ENCODE measurements around the gene DNAJC8.

The DNAJC8 gene

DNA sequence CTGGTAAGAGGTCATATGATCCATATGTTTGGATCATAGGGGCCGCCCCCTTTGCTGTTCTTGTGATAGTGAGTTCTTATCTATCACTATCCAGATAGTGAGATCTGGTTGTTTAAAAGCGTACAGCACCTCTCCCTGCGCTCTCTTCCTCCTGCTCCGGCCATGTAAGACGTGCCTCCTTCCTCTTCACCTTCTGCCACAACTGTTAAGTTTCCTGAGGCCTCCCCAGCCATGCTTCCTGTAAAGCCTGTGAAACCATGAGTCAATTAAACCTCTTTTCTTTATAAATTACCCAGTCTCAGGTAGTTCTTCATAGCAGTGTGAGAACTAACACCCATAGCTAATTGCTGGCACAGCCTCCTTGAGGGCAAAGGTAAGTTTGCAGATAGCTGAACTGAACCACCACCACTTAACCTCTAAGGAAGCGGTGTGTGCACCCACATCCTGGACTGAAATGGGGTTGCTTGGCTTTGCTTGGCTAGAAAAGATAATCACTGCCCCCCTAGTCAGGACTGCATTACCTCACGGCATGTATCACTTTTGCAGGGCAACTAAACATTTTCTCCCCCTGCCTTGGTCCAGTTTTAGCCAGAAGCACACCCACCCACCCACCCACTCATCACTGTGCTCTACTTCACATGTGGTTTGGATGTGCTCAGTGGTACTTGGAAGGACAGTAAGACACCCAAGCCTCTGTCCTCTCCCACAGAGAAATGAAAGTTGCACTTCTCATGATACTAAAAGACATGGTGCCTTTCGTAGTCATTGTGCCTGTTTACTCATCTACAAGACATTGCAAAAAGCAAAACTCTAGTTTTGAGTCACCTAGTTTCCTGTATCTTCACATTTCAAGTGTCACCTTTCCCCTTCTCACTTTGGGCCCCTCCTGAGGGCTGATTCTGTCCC, 33.2 kb downstream of the DNAJC8 start:
- peak; percentile 94 to 95 for ATAC-seq

DNA sequence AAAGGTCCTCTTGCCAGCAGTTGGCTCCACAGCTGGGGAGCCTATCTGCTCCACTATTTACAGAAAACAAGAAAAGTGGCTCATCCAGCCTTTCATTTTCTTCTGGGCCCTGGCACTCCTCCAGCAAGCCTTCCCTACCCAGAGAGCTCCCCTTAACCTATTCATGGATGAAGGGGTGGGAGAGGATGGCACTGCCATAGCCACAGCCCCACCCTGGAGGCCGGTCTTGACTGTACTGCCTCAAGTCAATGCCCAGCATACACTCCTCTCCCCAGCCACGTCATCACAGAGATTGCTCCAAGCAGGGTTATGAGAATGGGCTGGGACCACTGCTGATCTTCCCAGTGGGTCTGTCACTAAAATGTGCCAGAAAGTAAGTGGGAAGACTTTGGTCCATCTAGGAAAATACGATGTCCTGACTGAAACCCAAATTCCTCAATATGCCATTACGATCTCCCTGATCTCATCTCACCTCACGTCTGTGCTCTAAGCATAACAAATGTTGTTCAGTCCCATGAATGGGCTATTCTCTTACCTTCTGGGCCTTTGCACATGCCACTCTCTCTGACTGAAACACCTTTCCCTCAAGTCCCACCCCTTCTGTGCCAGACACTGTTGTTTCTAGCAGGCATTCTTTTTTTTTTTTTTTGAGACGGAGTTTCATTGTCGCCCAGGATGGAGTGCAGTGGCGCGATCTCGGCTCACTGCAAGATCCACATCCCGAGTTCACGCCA, 35.0 kb downstream of the DNAJC8 start:
- no peak for ATAC-seq

DNA sequence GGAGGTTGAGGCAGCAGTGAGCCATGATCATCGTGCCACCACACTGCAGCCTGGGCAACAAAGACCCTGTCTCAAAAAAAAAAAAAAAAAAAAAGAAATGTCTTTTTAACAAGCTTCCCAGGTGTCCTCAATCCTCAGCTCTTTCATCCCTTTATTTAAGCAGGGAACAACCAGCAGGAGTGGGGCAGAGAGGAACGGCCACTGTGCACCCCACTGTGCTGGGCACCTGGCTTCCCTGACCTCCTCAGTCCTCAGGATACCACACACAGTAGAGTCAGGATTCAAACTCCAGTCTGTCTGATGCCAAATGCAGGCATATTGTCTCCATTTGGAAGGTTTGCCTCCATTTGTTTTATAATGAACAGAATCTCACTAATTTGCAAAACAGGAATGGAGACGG, 36.5 kb downstream of the DNAJC8 start:
- ATAC-seq = no peak

DNA sequence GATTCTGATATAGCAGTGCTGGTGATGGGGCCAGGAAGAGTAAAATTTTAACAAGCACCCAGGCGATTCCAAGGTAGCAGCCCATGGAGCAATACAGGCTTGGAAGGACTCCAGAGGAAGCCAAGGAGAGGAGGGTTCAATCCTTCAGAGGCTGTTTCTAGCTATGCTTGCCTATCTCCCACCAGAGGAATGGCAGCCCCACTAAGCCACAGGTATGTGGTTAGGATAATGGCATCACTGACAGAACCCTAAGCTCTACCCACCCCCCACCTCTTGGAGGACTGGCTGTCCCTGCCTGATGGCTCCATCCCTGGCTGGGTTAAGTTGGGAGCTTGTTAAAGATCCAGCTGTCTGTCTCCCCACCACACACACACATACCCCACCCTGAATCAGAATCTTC, 37.0 kb downstream of the DNAJC8 start:
- ATAC-seq = no peak

DNA sequence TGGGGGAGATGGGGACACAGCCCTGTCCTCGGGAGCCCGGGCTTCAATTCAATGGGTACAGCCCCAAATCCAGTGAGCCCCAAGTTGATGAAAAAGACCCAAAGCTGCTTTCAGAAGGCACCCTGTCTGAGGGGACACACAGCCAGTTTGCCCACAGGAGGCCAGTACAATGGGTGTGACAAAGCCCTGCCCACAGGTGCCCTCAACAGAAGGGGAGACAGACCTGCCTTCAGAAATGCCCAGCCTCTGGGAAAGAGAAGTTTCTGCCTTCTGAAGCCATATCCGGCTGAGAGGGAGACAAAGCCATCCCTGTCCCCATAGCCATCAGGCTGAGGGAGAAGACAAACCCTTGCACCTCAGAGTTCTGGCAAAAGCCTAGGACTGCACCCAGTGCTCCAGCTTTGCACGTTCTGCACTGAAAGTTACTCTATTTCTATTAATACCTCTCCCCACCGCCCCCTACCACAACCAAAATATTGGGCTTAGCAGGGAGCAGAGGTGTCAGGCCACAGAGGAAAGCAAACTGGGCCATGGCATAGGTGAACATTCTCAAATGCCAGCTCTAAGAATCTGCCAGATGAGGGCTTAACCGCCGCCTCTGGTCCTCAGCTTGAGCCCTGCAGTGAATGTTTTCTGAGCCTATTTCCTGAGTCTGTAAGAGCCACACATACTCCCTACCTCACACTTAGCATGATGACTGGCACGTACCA, 38.3 kb downstream of the DNAJC8 start:
- ATAC-seq = no peak

DNA sequence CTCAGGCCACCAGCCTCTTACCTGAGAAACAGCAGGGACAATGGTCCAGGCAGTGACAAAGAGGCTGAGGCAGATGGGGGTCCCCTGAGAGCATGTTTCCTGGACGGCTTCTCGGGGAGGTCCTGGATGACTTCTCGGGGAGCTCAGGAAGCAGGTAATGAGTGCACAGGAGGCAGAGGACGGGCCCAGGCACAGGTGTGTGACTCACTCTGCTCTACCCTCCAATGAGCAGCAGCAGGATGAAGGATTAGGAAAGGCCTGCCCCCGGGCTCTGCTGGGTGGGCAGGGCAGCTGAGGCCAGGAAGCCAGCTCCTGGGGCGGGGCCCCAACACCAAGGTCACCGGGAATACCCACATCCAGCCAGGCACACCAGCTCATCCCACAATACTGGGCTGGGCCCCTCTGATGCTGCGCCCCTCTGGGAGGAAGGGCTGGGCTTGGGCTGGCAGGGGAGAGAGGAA, 39.1 kb downstream of the DNAJC8 start:
- peak in 1 of 2 donors; percentile 20 for ATAC-seq

DNA sequence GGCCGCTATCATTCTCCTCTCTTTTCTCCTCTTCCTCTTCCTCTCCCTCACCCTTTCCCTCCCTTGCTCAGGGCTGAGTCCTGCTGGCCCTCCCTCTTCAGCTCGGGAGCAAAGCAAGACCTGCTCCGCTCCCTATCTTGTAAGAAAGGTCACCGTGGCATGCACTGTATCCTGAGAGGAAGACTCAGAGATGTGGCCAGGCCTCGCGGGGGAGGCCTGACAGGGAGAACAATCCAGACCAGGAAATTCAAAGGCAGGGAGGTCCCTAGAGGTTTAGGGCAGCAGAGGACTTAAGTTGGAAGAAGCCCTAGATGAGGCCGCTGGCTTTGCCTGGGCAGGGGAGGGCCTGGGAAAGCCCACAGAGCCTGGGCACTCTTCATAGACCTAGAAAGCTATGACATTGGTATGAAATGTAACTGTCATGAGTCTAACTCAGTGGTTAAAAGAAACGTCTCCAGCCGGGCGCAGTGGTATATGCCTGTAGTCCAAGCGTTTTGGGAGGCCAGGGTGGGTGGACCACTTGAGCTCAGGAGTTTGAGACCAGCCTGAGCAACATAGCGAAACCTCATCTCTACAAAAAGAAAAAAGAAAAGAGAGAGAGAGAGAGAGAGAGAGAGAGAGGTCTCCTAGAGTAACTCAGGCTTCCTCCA, 41.7 kb downstream of the DNAJC8 start:
- no peak for ATAC-seq

DNA sequence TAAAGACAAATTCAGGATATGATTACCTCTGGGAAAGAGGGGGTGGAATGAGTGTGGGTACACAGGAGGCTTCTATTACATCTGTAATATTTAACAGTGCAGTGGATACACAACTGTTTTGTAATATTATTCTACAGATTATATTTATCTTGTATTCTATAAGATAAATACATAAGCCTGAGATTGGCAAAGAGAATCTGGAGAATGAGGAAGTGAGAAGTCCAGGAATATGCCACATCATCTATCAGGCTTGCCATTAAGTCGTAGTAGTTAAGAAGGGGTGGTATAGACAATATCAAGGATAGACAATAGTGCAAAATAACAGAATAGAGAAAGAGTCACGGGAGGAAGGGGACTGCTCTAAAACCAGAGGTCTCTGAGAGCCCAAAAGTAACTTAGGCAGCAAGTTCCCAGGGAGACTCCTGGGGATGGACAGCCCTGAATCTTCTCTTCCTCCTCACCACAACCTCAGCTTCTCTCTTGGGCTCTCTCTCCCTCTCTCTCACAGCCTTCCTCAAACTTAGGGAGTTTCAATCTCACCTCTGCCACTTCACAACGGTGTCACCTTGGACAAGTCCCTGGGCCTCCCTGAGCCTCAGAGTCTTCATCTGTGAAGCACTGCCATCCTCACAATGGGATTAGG, 42.4 kb downstream of the DNAJC8 start:
- no peak for ATAC-seq

DNA sequence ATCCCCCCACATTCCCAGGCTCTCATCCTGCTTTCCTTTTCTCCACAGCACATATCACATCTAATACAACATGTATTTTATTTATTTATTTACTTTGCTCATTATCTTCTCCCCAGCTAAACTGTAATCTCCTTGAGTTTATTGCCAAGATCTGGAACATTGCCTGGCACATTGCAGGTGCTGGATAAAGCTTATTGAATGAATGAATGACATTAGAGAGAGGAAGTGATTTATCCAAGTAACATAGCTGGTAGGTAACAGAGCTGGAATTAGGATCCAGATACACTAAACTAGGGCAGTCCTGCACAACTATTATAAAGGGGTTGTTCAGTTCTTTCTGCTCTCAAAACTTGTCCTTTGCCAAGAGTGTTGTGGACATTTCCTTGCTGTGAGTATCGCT, 47.8 kb downstream of the DNAJC8 start:
- no peak for ATAC-seq

DNA sequence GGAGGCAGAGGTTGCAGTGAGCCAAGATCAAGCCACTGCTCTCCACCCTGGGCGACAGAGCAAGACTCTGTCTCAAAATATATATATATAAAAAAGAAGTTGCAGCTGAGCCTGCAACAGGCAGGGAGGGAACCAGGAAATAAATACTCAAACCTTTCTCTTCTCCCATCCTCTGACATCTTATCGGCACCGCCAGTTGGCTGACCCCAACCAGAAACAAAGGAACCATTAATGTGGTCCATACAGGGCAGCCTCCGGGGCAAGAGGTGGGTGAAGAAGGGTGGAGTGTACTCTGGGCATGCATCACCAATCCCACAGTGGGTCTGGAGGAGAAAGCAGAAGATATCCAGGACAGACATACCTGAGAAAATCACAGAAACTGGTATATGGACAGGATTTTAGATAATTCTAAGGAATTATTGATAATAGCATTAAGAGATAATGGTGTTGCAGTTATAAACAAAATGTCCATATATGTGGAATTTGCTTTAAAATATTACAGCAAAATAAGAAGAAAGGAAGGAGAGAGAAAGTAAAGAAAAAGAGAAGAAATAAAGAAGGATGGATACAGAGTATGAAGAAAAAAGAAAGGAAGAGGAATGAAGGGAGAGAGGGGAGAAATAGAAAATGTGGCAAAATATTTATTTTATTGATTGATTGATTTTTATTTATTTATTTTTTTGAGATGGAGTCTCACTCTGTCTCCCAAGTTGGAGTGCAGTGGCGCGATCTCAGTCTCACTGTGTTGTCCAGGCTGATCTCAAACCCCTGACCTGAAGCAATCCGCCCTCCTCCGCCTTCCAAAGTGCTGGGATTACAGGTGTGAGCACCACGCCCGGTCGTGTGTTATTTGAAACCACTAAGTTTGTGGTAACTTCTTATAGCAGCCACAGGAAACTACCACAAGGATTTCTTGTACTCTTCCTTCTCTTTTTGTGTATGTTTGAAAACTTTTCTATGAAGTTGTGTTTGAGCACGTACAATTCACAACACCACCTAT, 52.2 kb downstream of the DNAJC8 start:
- no peak for ATAC-seq

DNA sequence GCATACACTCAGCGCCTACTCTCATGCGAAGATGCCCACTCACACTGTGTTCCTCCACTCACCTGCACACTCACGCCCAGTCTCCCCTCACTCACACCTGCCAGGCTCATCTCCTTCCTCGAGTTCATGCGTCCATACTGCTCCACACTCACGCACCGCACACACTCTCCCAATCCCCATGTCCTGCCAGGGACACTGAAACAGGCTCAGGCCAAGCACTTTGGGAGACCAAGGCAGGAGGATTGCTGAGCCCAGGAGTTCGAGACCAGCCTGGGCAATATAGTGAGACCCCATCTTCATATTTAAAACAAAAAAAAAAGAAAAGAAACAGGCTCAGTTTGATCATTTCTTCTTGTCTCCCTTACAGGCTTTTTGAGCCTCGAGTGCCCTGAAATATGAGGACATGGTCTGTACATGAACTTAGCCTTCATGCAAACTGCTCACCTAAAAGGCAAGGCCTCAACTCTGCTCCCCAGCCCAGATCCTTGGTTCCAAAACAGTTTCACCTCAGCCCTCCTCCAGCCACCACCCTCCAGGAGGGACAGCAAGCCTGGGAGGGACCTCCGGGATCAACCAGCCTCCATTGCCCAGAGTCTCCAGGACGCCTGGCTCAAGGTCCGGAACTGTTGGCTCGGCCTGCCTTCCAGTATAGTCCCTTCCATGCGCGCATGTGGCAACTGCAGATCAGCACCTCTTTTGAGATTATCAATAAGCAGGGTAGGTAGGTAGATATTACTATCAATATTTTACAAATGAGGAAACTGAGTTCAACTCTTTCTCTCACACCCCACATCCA, 53.9 kb downstream of the DNAJC8 start:
- ATAC-seq = no peak

DNA sequence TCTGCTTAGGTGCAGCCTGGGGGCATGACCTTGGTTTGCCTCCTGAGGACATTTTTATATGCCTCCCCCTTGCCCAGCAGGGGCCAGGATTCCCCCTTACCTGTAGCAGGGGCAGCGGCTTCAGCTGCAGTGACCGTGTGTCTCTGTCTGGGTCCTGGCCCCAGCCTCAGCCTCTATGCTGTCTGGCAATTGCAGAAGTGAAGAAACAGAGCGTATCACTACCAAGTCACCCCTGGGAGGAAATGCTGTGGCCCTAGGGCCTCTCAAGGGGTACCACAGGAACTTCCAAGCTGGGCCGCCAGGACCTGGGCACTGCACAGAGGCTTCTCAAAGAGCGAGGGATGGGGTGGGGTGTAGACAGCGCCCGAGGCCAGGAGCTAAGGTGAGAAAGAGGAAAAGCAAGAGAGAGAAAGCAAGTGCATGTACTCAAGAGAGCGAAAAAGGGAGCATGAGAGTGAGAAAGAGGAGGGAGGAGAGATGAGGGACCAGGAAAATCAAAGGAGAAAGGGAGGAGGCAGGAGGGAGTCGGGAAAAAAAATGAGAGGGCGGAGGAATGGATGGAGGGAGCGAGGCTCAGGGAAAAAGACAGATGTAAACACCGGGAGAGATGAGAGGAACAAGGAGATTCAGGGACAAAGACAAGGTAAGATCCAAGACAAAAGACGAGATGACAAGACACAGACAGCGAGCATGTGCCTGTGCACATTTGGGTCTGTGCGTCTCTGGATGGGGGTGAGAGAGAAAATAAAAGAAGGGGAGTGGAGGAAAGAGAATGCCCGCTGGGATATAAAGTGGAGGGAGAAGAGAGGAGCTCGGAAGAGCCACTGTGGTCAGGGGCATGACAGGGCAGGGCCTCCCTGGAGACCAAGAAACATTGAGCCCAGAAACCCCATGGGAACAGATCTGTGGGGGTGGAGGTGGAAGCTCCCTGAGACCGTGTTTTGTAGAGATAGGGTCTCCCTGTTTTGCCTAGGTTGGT, 56.0 kb downstream of the DNAJC8 start, which contains the start of gene PTAFR:
PTAFR (minus strand) TSS at position 199 of the 979 bp plus-strand sequence. CDS start 25,669 bp downstream, outside the sequence.
- no peak for ATAC-seq

DNA sequence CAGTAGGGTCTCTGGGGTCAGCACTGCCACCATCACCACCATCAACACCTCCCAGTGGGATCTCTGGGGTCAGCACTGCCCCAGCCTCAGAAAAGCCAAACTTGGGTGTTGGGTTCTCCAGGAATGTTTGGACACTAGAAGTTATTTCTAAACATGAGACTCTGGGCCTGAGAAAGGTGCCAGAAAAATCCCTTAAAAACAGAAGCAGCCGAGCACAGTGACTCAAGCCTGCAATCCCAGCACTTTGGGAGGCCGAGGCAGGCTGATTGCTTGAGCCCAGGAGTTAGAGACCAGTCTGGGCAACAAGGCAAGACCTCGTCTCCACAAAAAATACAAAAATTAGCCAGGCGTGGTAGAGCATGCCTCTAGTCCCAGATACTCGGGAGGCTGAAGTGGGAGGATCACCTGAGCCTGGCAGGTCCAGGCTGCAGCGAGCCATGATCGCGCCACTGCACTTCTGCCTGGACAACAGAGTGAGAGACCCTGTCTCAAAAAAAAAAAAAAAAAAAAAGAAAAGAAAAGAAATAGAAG, 56.8 kb downstream of the DNAJC8 start:
- ATAC-seq = no peak

DNA sequence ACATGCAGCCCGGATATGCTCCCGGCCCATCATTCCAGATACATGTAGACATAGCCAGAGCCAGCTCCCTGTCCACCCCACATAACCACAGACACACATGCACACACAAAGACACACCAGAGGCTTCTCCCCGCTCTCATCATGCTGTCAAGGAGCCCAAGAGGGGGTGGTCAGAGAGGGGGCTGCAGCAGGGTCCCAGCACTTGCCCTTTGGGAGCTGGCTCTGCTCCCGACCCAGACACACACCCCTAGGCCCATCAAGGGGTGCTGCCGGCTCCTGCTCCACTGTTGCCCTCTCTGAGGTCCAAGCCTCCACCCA, 58.9 kb downstream of the DNAJC8 start:
- no peak for ATAC-seq

DNA sequence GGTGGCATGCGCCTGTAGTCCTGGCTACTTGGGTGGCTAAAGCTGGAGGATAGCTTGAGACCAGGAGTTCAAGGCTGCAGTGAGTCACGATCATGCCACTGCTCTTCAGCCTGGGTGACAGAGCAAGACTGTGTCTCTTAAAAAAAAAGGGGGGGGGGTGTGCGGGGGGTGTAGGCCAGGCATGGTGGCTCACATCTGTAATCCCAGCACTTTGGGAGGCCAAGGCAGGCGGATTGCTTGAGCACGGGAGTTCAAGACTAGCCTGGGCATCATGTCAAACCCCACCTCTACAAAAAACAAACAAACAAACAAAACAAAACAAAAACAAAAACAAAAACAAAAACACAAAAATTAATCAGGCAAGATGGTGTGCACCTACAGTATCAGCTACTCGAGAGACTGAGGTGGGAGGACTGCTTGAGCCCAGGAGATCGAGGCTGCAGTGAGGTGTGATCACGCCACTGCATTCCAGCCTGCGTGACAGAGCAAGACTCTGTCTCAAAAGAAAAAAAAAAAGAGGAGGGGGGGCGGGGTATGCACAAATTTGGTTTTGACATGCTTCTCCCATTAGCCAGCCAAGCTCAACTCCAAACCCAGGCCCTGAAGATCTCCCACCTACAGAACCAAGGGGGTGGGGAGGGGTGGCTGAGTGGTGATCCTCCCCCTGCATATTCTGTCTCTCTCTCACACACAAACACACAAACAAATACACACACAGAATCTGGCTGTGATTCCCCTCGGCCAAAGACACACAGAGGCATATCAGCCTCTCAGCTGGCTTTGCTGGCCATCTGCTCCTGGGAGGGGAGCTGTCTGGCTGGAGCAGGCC, 59.5 kb downstream of the DNAJC8 start:
- no peak for ATAC-seq

DNA sequence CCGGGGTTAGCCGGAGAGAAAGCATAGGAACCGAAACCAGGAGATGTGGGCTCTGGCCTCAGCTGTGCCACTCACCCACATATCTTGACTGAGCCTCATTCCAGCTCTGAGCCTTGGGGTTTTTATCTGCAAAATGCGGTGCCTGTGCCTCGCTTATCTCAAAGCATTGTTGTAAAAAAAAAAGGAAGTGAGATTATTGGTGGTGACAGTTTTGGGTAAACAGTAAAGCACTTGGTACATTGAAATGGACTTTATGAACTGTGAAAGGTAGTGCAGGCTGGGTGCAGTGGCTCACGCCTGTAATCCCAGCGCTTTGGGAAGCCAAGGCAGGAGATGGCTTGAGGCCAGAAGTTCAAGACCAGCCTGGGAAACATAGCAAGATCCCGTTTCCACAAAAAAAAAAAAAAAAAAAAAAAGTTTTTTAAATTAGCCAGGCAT, 60.1 kb downstream of the DNAJC8 start:
- peak; percentile 21 to 33 for ATAC-seq

DNA sequence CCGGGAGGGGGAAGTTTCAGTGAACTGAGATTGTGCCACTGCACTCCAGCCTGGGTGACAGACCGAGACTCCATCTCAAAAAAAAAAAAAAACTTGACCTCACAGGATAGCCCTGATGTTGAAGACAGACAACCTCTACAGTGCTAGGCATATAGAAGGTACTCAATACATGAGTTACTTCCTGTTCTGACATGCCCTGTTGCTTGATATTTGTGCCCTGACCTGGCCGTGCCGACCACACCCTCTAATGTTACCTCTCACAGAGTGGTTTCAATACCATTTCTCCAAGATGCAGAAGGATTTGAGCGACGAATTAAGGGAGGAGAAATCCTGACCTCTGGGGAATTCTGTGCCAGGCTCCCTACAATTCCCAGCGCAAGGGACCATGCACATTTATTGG, 61.6 kb downstream of the DNAJC8 start:
- no peak for ATAC-seq
